SK-N-SH (cell line): Measurements from ENCODE around the gene RAB40C. TPM values are rescaled to one million over a fixed set of nuclear protein-coding genes. Genes with fewer than 3 reads are reported as not detected.

Experiments
- CTCF ChIA-PET: fragments of 300-600, 350-600 bp; formaldehyde crosslinking; extraction: SDS; loops from one replicate; lab custom pipeline; 2021; lab: Yijun Ruan, JAX
- POLR2A ChIA-PET: fragments of 350-600 bp; sonication (Branson Sonifier 250); formaldehyde crosslinking; extraction: SDS; loops from one replicate; lab custom pipeline; 2020; ENCODE audit warnings: antibody characterized with exemption, inconsistent platforms; lab: Yijun Ruan, JAX
- DNase-seq: peaks from one replicate; pipeline ENCODE4 v3.0.0; 2012
- H2AFZ ChIP-seq: fragments of 200-600 bp; sonication (generic); 2 replicates; pipeline ENCODE4 v1.8.1; 2016; ENCODE audit warnings: antibody characterized with exemption, mild to moderate bottlenecking, low read depth
- H3F3A ChIP-seq: fragments of 200-600 bp; sonication (generic); replicated peaks from 2 replicates; pipeline ENCODE3; 2016; ENCODE audit warnings: antibody characterized with exemption, mild to moderate bottlenecking; ENCODE audit not compliant: insufficient read depth
- H3K27ac ChIP-seq, 2 experiments: fragments of 200-500 bp in 1 of 2; fragments of 200-600 bp in 1 of 2; sonication (Bioruptor generic) in 1 of 2; sonication (generic), shearing (Covaris generic) in 1 of 2; 2 replicates each; pipeline versions ENCODE4 v1.5.1 to v1.6.1; 2014 to 2016; ENCODE audit warnings: low read depth in 2 of 2, inconsistent platforms in 1 of 2, low read length in 1 of 2, mild to moderate bottlenecking in 1 of 2, mixed read lengths in 1 of 2
- H3K27me3 ChIP-seq: fragments of 200-600 bp; sonication (generic), shearing (Covaris generic); 2 replicates; pipeline ENCODE4 v1.6.1; 2016; ENCODE audit warnings: mixed run types; ENCODE audit not compliant: insufficient read depth
- H3K36me3 ChIP-seq, 2 experiments: fragments of 200-500 bp in 1 of 2; fragments of 200-600 bp in 1 of 2; sonication (Bioruptor generic) in 1 of 2; sonication (generic) in 1 of 2; replicated peaks in 1 of 2; 2 replicates each; pipeline versions ENCODE3 to v1.5.1; 2014 to 2016; ENCODE audit warnings: low read length in 1 of 2, mild to moderate bottlenecking in 1 of 2; ENCODE audit not compliant: insufficient read depth in 2 of 2, control insufficient read depth in 1 of 2
- H3K4me1 ChIP-seq, 2 experiments: fragments of 200-500 bp in 1 of 2; fragments of 200-600 bp in 1 of 2; sonication (Bioruptor generic) in 1 of 2; sonication (generic), shearing (Covaris generic) in 1 of 2; 2 replicates each; pipeline versions ENCODE4 v1.5.1 to v1.6.1; 2014 to 2016; ENCODE audit warnings: low read depth in 1 of 2, low read length in 1 of 2, mixed run types in 1 of 2; ENCODE audit not compliant: insufficient read depth in 2 of 2, control insufficient read depth in 1 of 2
- H3K4me2 ChIP-seq: fragments of 200-600 bp; sonication (generic), shearing (Covaris generic); 2 replicates; pipeline ENCODE4 v1.6.1; 2017; ENCODE audit warnings: mixed run types
- H3K4me3 ChIP-seq, 2 experiments: fragments of 200-500 bp in 1 of 2; fragments of 200-600 bp in 1 of 2; sonication (Bioruptor generic) in 1 of 2; sonication (generic), shearing (Covaris generic) in 1 of 2; 2 replicates each; pipeline versions ENCODE4 v1.5.1 to v1.8.1; 2014 to 2016; ENCODE audit warnings: low read depth in 2 of 2, inconsistent platforms in 1 of 2, low read length in 1 of 2, mild to moderate bottlenecking in 1 of 2, mixed read lengths in 1 of 2, moderate library complexity in 1 of 2
- H3K79me2 ChIP-seq: fragments of 200-600 bp; sonication (generic); 2 replicates; pipeline ENCODE4 v1.8.1; 2017; ENCODE audit warnings: mild to moderate bottlenecking; ENCODE audit not compliant: insufficient read depth
- H3K9ac ChIP-seq: fragments of 200-600 bp; sonication (generic); 2 replicates; pipeline ENCODE4 v1.6.1; 2017; ENCODE audit warnings: mixed run types
- H3K9me2 ChIP-seq: fragments of 200-600 bp; sonication (generic); 2 replicates; pipeline ENCODE4 v1.6.1; 2017; ENCODE audit warnings: mixed run types
- H3K9me3 ChIP-seq: fragments of 200-600 bp; sonication (generic); 2 replicates; pipeline ENCODE4 v1.6.1; 2017; ENCODE audit warnings: mixed run types, mild to moderate bottlenecking, moderate library complexity
- H4K20me1 ChIP-seq: fragments of 200-600 bp; sonication (generic); 2 replicates; pipeline ENCODE4 v1.6.1; 2017; ENCODE audit warnings: mild to moderate bottlenecking, mixed run types; ENCODE audit not compliant: insufficient read depth
- CHD2 ChIP-seq: fragments of 150-350 bp; IDR thresholded peaks from 2 replicates; pipeline ENCODE4 v1.6.1; 2018; ENCODE audit warnings: low read length; ENCODE audit not compliant: partially characterized antibody
- CTCF ChIP-seq: fragments of 200-600 bp; sonication (generic); IDR thresholded peaks from 2 replicates; pipeline ENCODE4 v1.6.1; 2017; ENCODE audit warnings: antibody characterized with exemption, mild to moderate bottlenecking, moderate library complexity
- EZH2phosphoT487 ChIP-seq: fragments of 200-600 bp; sonication (generic); IDR thresholded peaks from 2 replicates; pipeline ENCODE4 v1.6.1; 2017; ENCODE audit warnings: low read depth, mixed run types, mild to moderate bottlenecking, antibody characterized with exemption, moderate library complexity, borderline replicate concordance
- FOXM1 ChIP-seq: IDR thresholded peaks from 2 replicates; pipeline ENCODE4 v1.4.0; 2012; ENCODE audit warnings: low read depth, mild to moderate bottlenecking
- GABPA ChIP-seq: IDR thresholded peaks from 2 replicates; pipeline ENCODE4 v1.4.0; 2012; ENCODE audit warnings: low read depth, mild to moderate bottlenecking
- GATA2 ChIP-seq: sonication (generic); formaldehyde crosslinking; IDR thresholded peaks from 2 replicates; pipeline ENCODE4 v1.5.0; 2020; ENCODE audit warnings: mild to moderate bottlenecking, missing genetic modification reagents
- NFIC ChIP-seq: IDR thresholded peaks from 2 replicates; pipeline ENCODE4 v1.4.0; 2012; ENCODE audit warnings: borderline replicate concordance
- POLR2AphosphoS5 ChIP-seq: IDR thresholded peaks from 2 replicates; pipeline ENCODE4 v1.6.1; 2012; ENCODE audit warnings: low read depth, low read length
- RCOR1 ChIP-seq: fragments of 150-350 bp; IDR thresholded peaks from 2 replicates; pipeline ENCODE4 v1.6.1; 2017; ENCODE audit warnings: antibody characterized with exemption, low read length
- REST ChIP-seq: IDR thresholded peaks from 2 replicates; pipeline ENCODE4 v1.6.1; 2012; ENCODE audit warnings: mild to moderate bottlenecking, low read depth, low read length, moderate library complexity
- RFX5 ChIP-seq: IDR thresholded peaks from 2 replicates; pipeline ENCODE4 v1.6.1; 2012; ENCODE audit warnings: mild to moderate bottlenecking, improper control_type of control experiment, low read length
- SIN3A ChIP-seq: IDR thresholded peaks from 2 replicates; pipeline ENCODE4 v1.6.1; 2012; ENCODE audit warnings: low read depth, mild to moderate bottlenecking, low read length, moderate library complexity, borderline replicate concordance
- WGBS: methylation state at CpG from one replicate; pipeline ENCODE4 v1.1.6; 2017; ENCODE audit warnings: low lambda C conversion rate; 5-methylcytosine and 5-hydroxymethylcytosine counted together
- polyA plus RNA-seq, 3 experiments: library from polyadenylated mRNA; depleted of rRNA; stranded (reverse); fragments of >200 nt; gene quantifications; 2 replicates each; pipeline ENCODE4 v1.2.3, GENCODE V29; 2012

The RAB40C gene
- polyA plus RNA-seq, 1 of the 3 experiments (the other 2 are of a cell fraction), result 13.0 TPM

GRCh38 chr16:615122-615521 lies 25.3 kb downstream of the RAB40C start:
- Histone ChIP-seq H3K36me3 (no peaks in the 10 kb centered on the region), H3K4me3 (no peak overlapping the region)
- CTCF ChIA-PET, result no interaction called here

GRCh38 chr16:616733-617586 lies 27.1 kb downstream of the RAB40C start:
- Histone ChIP-seq H3K36me3 (no peaks in the 10 kb centered on the region), H3K27me3 (no peaks in the 10 kb centered on the region), H3K9me2 (no peaks in the 10 kb centered on the region), H3K4me1 (no peaks in the 10 kb centered on the region; a peak in 1 of 4 replicates), H3F3A (no peaks in the 10 kb centered on the region), H3K27ac (no peak overlapping the region), H3K9me3 (no peaks in the 10 kb centered on the region), H3K9ac (no peak overlapping the region), H3K79me2 (peaks cover 5% of the 10 kb centered on the region; the same call in 1 of the 2 replicates), H4K20me1 (peaks cover 10% of the 10 kb centered on the region; the same call in 1 of the 2 replicates), H3K4me3 (no peak overlapping the region), H2AFZ (no peak overlapping the region), H3K4me2 (no peak overlapping the region)
- WGBS, result 98% methylated on average over 28 of the region's 39 CpGs
- POLR2A ChIA-PET, result no interaction called here
- TF ChIP-seq RCOR1 (no peak), NFIC (no peak), RFX5 (no peak), CTCF (no peak), FOXM1 (no peak), REST (no peak)
- CTCF ChIA-PET, result no interaction called here
- DNase-seq, result no peak

More at GRCh38 chr16:615122-615521, 25.3 kb downstream of the RAB40C start:
- H3K4me1 ChIP-seq, result no peaks in the 10 kb centered on the region; a peak in 1 of 4 replicates
- H3K9me2 ChIP-seq, result no peaks in the 10 kb centered on the region
- peaks cover 14% of the 10 kb centered on the region; the same call in 1 of the 2 replicates for H4K20me1 ChIP-seq
- no peak overlapping the region for H3K27ac ChIP-seq
- TF ChIP-seq POLR2AphosphoS5, result no peak
- TF ChIP-seq EZH2phosphoT487, result no peak
- no peak for TF ChIP-seq CHD2
- no peak for TF ChIP-seq GATA2 (CRISPR knock-in tag)
- TF ChIP-seq GABPA, result no peak
- TF ChIP-seq SIN3A, result no peak
- DNase-seq, result no peak
- no peak overlapping the region for H2AFZ ChIP-seq
- 98% methylated on average over 13 of the region's 13 CpGs for WGBS
- H3F3A ChIP-seq, result no peaks in the 10 kb centered on the region
- POLR2A ChIA-PET, result no interaction called here
- H3K27me3 ChIP-seq, result no peaks in the 10 kb centered on the region
- no peaks in the 10 kb centered on the region for H3K9me3 ChIP-seq
- H3K9ac ChIP-seq, result no peak overlapping the region
- peaks cover 5% of the 10 kb centered on the region; the same call in 1 of the 2 replicates for H3K79me2 ChIP-seq
- no peak overlapping the region for H3K4me2 ChIP-seq
